ENCODE data around the gene ART4. TPM values are rescaled to one million over a fixed set of nuclear protein-coding genes. Genes with fewer than 3 reads are reported as not detected.

The ART4 gene
- total and polyA plus RNA-seq, 5 donors from 2014 or later: not detected

DNA sequence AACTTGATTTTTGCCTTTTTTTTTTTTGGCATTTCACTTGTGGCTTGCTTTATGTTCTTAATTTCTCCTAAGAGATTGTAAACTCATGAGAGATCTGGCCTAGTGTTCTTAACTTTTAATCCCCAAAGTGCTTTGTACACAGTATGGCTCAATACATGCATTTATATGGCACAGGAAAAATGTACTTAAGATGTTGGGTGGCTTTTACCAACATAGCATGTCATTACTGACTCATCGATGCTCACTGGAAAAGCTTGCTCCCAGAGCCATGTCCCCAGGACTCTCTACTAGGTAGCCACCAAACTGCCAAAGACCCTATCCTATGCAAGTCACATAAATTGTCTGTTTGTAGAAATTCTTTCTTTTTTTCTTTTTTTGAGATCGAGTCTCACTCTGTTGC, 16.3 kb downstream of the ART4 start:
- peaks cover 5% of the 10 kb centered on the region for H3K27me3 ChIP-seq (ENCODE audit: control insufficient read depth, insufficient read depth, low read length)
- H3K36me3 ChIP-seq (ENCODE audit: control insufficient read depth, insufficient read depth, low read length): no peaks in the 10 kb centered on the region
- no peaks in the 10 kb centered on the region for H3K4me1 ChIP-seq (ENCODE audit: control insufficient read depth, insufficient read depth, low read length, poor library complexity, severe bottlenecking)
- no peak for DNase-seq
- Mint-ChIP-seq H3K27me3 (peaks cover 5% of the 10 kb centered on the region), H3K9me3 (peaks cover 0 to 5% (median 0%) of the 10 kb centered on the region in 7 donors), H3K4me1 (no peaks in the 10 kb centered on the region), H3K4me3 (no peak overlapping the region), H3K36me3 (peaks cover 5% of the 10 kb centered on the region), H3K27ac (no peak overlapping the region)
- no peak overlapping the region for H3K4me3 ChIP-seq (ENCODE audit: low read depth, low read length)
- no peaks in the 10 kb centered on the region for H3K9me3 ChIP-seq (ENCODE audit: control insufficient read depth in 2 of 2, low read length in 2 of 2)
- no peak for ATAC-seq (ENCODE audit: low read depth in 2 of 2)
- H3K27ac ChIP-seq (ENCODE audit: insufficient read depth, low read length, poor library complexity, severe bottlenecking): no peak overlapping the region

DNA sequence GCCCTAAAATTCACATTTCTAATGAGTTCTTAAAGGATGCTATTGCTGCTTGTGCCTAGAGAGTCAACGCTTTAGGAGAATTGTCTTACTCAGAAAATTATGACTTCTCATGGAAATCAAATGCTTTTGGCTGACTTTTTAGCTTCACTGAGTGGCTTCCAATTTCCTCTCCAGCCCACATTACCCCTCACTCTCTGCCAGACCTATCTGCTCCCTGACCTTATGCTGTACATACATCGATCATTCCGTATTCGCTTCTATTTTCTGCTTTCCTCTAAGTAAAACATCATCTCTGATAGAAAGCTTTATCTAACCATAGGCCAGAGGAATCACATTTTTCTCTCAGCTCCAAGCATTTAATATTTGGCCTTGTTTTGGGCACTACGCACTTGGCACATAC, 16.8 kb downstream of the ART4 start:
- Histone ChIP-seq H3K27ac (ENCODE audit: insufficient read depth, low read length, poor library complexity, severe bottlenecking) (no peak overlapping the region), H3K36me3 (ENCODE audit: control insufficient read depth, insufficient read depth, low read length) (no peaks in the 10 kb centered on the region), H3K4me1 (ENCODE audit: control insufficient read depth, insufficient read depth, low read length, poor library complexity, severe bottlenecking) (no peaks in the 10 kb centered on the region), H3K4me3 (ENCODE audit: low read depth, low read length) (no peak overlapping the region), H3K27me3 (ENCODE audit: control insufficient read depth, insufficient read depth, low read length) (peaks cover under 1% of the 10 kb centered on the region), H3K9me3 (ENCODE audit: control insufficient read depth in 2 of 2, low read length in 2 of 2) (no peaks in the 10 kb centered on the region)
- Mint-ChIP-seq H3K4me1 (no peaks in the 10 kb centered on the region), H3K4me3 (no peak overlapping the region), H3K27ac (no peak overlapping the region), H3K9me3 (peaks cover 0 to 2% (median 0%) of the 10 kb centered on the region in 7 donors), H3K27me3 (peaks cover 2% of the 10 kb centered on the region), H3K36me3 (peaks cover under 1% of the 10 kb centered on the region)
- ATAC-seq (ENCODE audit: low read depth in 2 of 2) (no peak), DNase-seq (no peak)

DNA sequence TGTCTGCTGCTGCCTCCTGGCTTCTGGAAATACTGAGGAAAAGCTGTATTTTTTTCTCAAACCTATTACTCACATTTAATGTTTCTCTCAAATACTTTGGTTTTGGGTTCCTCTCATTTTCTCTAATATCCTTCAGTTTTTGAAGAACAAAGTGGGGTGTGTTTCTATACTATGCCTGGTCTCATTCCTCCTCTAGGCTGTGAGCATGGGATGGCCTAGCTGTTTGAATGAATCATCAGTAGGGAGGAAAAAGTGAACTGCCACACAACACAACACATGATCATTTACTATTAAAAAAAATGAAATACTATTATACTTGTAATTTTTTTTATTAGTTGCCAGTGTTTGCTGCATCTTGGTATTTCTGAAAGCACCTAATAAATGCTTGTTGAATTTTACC, 18.1 kb downstream of the ART4 start:
- H3K4me1 Mint-ChIP-seq: no peaks in the 10 kb centered on the region
- H3K36me3 Mint-ChIP-seq: no peaks in the 10 kb centered on the region
- H3K27ac Mint-ChIP-seq: no peak overlapping the region
- H3K9me3 Mint-ChIP-seq: no peaks in the 10 kb centered on the region
- Histone ChIP-seq H3K4me1 (ENCODE audit: control insufficient read depth, insufficient read depth, low read length, poor library complexity, severe bottlenecking) (no peaks in the 10 kb centered on the region), H3K36me3 (ENCODE audit: control insufficient read depth, insufficient read depth, low read length) (no peaks in the 10 kb centered on the region), H3K27ac (ENCODE audit: insufficient read depth, low read length, poor library complexity, severe bottlenecking) (no peak overlapping the region), H3K27me3 (ENCODE audit: control insufficient read depth, insufficient read depth, low read length) (no peaks in the 10 kb centered on the region), H3K4me3 (ENCODE audit: low read depth, low read length) (no peak overlapping the region), H3K9me3 (ENCODE audit: control insufficient read depth in 2 of 2, low read length in 2 of 2) (no peaks in the 10 kb centered on the region)
- no peak for ATAC-seq (ENCODE audit: low read depth in 2 of 2)
- no peaks in the 10 kb centered on the region for H3K27me3 Mint-ChIP-seq
- DNase-seq: no peak
- no peak overlapping the region for H3K4me3 Mint-ChIP-seq

DNA sequence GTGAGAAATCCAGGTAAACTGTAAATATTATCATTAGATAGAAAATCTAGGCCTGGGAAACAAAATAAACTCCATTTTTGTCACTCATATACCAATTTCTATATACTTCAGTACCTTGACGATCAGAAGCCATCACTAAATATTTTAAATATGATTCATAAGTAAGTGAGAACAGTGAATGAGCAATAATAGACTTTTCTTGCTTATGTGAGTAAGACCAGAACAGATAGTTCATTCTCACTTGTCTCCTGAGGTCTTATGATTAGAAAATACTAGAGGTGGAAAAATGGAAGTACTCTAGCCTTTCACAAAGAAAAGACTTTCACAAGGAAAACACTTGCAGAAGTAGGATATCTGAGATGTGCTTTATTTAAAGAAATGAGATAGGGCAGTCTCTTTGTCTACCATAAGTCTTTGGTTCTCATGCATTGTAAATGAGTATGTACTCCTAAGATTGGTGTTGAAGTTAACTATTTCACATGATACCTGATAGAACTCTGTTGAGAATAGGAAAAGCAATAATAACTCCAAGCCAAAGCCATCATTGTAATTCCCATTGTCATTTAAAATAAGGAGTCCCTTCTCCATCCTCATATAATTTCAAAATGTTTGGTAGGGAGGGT, 19.2 kb downstream of the ART4 start:
- no peak overlapping the region for H3K4me3 ChIP-seq (ENCODE audit: low read depth, low read length)
- H3K9me3 Mint-ChIP-seq: no peaks in the 10 kb centered on the region
- H3K4me1 ChIP-seq (ENCODE audit: control insufficient read depth, insufficient read depth, low read length, poor library complexity, severe bottlenecking): no peaks in the 10 kb centered on the region
- no peaks in the 10 kb centered on the region for H3K27me3 ChIP-seq (ENCODE audit: control insufficient read depth, insufficient read depth, low read length)
- H3K36me3 Mint-ChIP-seq: no peaks in the 10 kb centered on the region
- no peak overlapping the region for H3K27ac ChIP-seq (ENCODE audit: insufficient read depth, low read length, poor library complexity, severe bottlenecking)
- no peaks in the 10 kb centered on the region for H3K9me3 ChIP-seq (ENCODE audit: control insufficient read depth in 2 of 2, low read length in 2 of 2)
- no peaks in the 10 kb centered on the region for H3K4me1 Mint-ChIP-seq
- H3K27me3 Mint-ChIP-seq: no peaks in the 10 kb centered on the region
- H3K27ac Mint-ChIP-seq: peak overlapping the region in 1 of 3 donors; percentile 72
- no peak for DNase-seq
- no peak for ATAC-seq (ENCODE audit: low read depth in 2 of 2)
- no peak overlapping the region for H3K4me3 Mint-ChIP-seq
- H3K36me3 ChIP-seq (ENCODE audit: control insufficient read depth, insufficient read depth, low read length): no peaks in the 10 kb centered on the region

DNA sequence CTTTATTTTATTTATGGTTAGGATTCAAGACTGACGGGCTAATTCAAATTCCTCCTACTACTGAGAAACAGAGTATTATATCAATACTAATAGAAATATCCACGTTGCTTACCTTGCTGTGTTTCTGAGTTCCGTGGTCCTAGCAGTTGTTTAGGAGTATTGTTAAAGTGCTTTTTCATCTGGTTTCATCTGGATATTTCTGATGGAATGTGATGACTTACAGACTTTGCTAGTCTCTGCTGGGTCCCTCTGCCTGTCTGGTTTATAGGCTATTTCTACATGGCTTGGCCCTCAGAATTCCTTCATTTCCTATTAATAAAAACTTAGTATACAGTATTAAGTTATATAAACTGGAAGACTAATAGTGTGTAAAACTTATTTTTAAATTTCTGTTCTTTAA, 29.3 kb downstream of the ART4 start, which contains the start of gene SMCO3:
Gene SMCO3, minus strand, starts transcription at position 169 of the 400 bp plus-strand sequence. CDS start 7,502 bp downstream, outside the sequence.
- Mint-ChIP-seq H3K27ac (no peak within 1 kb of the TSS), H3K9me3 (peaks cover 0 to 14% (median 3%) of the 10 kb centered on the region in 7 donors), H3K4me3 (peak within 1 kb of the TSS in 1 of 4 donors; percentile 52), H3K4me1 (peaks cover 9 to 30% (median 22%) of the 10 kb centered on the region in 4 donors), H3K36me3 (no peaks in the 10 kb centered on the region), H3K27me3 (peaks cover 5% of the 10 kb centered on the region)
- Histone ChIP-seq H3K27me3 (ENCODE audit: control insufficient read depth, insufficient read depth, low read length) (no peaks in the 10 kb centered on the region), H3K9me3 (ENCODE audit: control insufficient read depth in 2 of 2, low read length in 2 of 2) (no peaks in the 10 kb centered on the region), H3K36me3 (ENCODE audit: control insufficient read depth, insufficient read depth, low read length) (no peaks in the 10 kb centered on the region), H3K27ac (ENCODE audit: insufficient read depth, low read length, poor library complexity, severe bottlenecking) (no peak within 1 kb of the TSS), H3K4me3 (ENCODE audit: low read depth, low read length) (no peak within 1 kb of the TSS), H3K4me1 (ENCODE audit: control insufficient read depth, insufficient read depth, low read length, poor library complexity, severe bottlenecking) (peaks cover 8% of the 10 kb centered on the region)
- DNase-seq (no peak), ATAC-seq (ENCODE audit: low read depth in 2 of 2) (no peak)

DNA sequence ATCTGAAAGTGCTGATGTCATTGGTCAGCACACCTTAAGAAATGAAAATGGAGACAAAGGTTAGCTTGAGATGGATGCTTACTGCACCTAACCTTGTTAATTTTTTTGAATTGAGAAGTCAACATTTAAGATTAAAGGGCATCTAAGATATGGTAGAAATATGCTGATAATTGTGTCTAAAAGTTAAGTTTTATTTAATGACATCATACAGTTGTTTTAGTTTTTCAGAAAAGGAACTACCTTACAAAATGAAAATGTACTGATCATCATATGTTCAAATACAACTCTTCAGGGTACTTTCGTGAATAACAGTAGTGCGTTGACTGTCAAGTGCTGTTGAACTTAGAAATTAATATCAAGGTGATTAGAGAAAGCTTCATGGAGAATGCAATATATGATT, 31.8 kb downstream of the ART4 start:
- no peaks in the 10 kb centered on the region for H3K27me3 ChIP-seq (ENCODE audit: control insufficient read depth, insufficient read depth, low read length)
- H3K4me3 ChIP-seq (ENCODE audit: low read depth, low read length): no peak overlapping the region
- H3K9me3 Mint-ChIP-seq: no peaks in the 10 kb centered on the region
- ATAC-seq (ENCODE audit: low read depth in 2 of 2) (no peak), DNase-seq (no peak)
- no peak overlapping the region for H3K27ac ChIP-seq (ENCODE audit: insufficient read depth, low read length, poor library complexity, severe bottlenecking)
- H3K36me3 Mint-ChIP-seq: no peaks in the 10 kb centered on the region
- no peaks in the 10 kb centered on the region for H3K36me3 ChIP-seq (ENCODE audit: control insufficient read depth, insufficient read depth, low read length)
- H3K4me1 Mint-ChIP-seq: peaks cover 5 to 16% (median 13%) of the 10 kb centered on the region in 4 donors
- H3K4me3 Mint-ChIP-seq: no peak overlapping the region
- H3K27me3 Mint-ChIP-seq: no peaks in the 10 kb centered on the region
- no peaks in the 10 kb centered on the region for H3K9me3 ChIP-seq (ENCODE audit: control insufficient read depth in 2 of 2, low read length in 2 of 2)
- peaks cover 8% of the 10 kb centered on the region for H3K4me1 ChIP-seq (ENCODE audit: control insufficient read depth, insufficient read depth, low read length, poor library complexity, severe bottlenecking)
- peak overlapping the region in 1 of 3 donors; percentile 68 for H3K27ac Mint-ChIP-seq

DNA sequence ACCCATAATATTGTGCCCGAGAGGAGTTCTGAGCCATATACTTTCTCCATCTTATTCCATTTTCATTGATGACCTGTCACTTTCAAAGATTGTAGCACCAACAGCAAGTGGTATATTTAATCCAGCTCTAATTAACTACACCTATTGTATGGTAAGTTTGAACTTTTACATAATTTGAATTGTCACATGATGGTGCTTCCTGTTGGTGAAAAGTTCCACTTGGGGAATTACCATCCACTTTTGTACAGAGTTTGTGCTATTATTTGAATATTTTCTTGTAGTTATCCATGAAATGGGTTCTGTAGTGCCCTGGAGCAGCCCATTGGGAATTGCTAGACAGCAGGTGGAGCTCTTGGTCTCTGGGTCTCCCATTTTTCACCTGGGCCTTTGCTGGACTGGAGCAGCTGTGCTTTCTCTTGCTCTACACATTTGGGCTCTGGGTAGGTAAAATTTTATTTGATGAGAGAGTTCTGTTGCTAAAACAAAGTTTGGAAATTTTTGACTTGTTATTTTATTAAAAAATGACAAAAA, 32.3 kb downstream of the ART4 start:
- Mint-ChIP-seq H3K36me3 (no peaks in the 10 kb centered on the region), H3K9me3 (no peaks in the 10 kb centered on the region), H3K27me3 (no peaks in the 10 kb centered on the region), H3K4me3 (peak overlapping the region in 2 of 4 donors; percentile 8 to 41), H3K27ac (peak overlapping the region in 2 of 3 donors; percentile 56 to 68), H3K4me1 (peaks cover 5 to 16% (median 13%) of the 10 kb centered on the region in 4 donors)
- Histone ChIP-seq H3K36me3 (ENCODE audit: control insufficient read depth, insufficient read depth, low read length) (no peaks in the 10 kb centered on the region), H3K9me3 (ENCODE audit: control insufficient read depth in 2 of 2, low read length in 2 of 2) (no peaks in the 10 kb centered on the region), H3K27me3 (ENCODE audit: control insufficient read depth, insufficient read depth, low read length) (no peaks in the 10 kb centered on the region), H3K27ac (ENCODE audit: insufficient read depth, low read length, poor library complexity, severe bottlenecking) (peak overlapping the region; percentile 39), H3K4me1 (ENCODE audit: control insufficient read depth, insufficient read depth, low read length, poor library complexity, severe bottlenecking) (peaks cover 8% of the 10 kb centered on the region), H3K4me3 (ENCODE audit: low read depth, low read length) (no peak overlapping the region)
- peak in 1 of 3 donors; percentile 13 for DNase-seq
- ATAC-seq (ENCODE audit: low read depth in 2 of 2): peak in 1 of 2 donors; percentile 31
